ENCODE data around the gene ZDHHC17. TPM values are rescaled to one million over a fixed set of nuclear protein-coding genes. Genes with fewer than 3 reads are reported as not detected.
"Not testable (repeated sequence)": the region's sequence is repeated elsewhere in the genome, so short reads cannot be mapped to it uniquely, and the experiment has no call there.

Gene ZDHHC17
- total and polyA plus RNA-seq, 2 donors from 2014 or later: 7.7 to 39.5 TPM

DNA sequence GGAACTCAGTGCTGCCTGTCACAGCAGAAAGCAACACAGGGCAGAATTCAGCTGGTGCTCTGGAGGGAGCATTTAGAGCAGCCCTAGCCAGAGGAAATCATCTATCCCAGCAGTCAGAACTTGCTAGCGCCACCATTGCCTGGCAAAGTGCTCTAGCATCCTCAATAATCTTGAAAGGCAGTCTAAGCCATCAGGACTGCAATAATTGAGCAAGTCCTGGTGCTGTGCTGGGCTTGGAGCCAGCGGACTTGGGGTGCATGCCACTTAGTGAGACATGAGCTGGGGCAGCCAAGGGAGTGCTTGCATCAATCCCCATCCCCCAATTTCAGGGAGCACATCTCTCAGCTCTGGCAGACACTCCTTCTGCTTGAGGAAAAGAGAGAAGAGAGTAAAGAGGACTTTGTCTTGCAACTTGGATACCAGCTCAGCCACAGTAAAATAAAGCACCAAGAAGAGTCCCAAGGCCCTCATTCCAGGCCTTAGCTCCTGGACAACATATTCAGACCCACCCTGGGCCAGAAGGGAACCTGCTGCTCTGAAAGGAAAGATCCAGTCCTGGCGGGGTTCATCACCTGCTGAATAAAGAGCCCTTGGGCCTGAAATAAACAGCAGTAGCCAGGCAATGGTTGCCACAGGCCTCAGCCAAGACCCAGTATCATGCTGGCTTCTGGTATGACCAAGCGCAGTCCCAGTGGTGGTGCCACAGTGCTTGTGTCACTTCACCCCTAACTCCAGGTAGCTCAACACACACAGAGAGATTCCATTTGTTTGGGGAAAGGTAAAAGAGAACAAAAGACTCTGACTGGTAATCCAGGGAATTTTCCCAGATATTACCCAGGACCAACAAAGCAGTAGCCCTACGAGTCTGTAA is 44.5 kb upstream of the ZDHHC17 start:
- Histone ChIP-seq H3K27ac (ENCODE audit: low read depth in 2 of 2, low read length in 2 of 2) (no peak overlapping the region), H3K4me1 (ENCODE audit: control insufficient read depth in 2 of 3, insufficient read depth in 2 of 3, low read depth in 1 of 3, low read length in 3 of 3) (no peaks in the 10 kb centered on the region), H3K4me3 (ENCODE audit: low read length in 3 of 3) (no peak overlapping the region), H3K9ac (ENCODE audit: low read length in 3 of 3) (no peak overlapping the region), H3K36me3 (ENCODE audit: control insufficient read depth in 2 of 3, insufficient read depth in 3 of 3, low read length in 3 of 3) (no peaks in the 10 kb centered on the region), H3K9me3 (ENCODE audit: control insufficient read depth in 2 of 3, insufficient read depth in 1 of 3, low read length in 3 of 3) (no peaks in the 10 kb centered on the region), H3K27me3 (ENCODE audit: control insufficient read depth, insufficient read depth, low read length) (no peaks in the 10 kb centered on the region)
- intact Hi-C loops (cut with DNase I): no loop called here
- no peak for FAIRE-seq
- TF ChIP-seq CTCF (IDR thresholded peaks at IDR 0.05; ENCODE audit: borderline replicate concordance, extremely low read depth, insufficient read depth): no peak
- no peak for DNase-seq

- Histone ChIP-seq H3K9me3 (ENCODE audit: control insufficient read depth in 2 of 3, insufficient read depth in 1 of 3, low read length in 3 of 3) (no peaks in the 10 kb centered on the region), H3K36me3 (ENCODE audit: control insufficient read depth in 2 of 3, insufficient read depth in 3 of 3, low read length in 3 of 3) (no peaks in the 10 kb centered on the region), H3K4me1 (ENCODE audit: control insufficient read depth in 2 of 3, insufficient read depth in 2 of 3, low read depth in 1 of 3, low read length in 3 of 3) (no peaks in the 10 kb centered on the region), H3K27ac (ENCODE audit: low read depth in 2 of 2, low read length in 2 of 2) (no peak overlapping the region), H3K9ac (ENCODE audit: low read length in 3 of 3) (no peak overlapping the region), H3K27me3 (ENCODE audit: control insufficient read depth, insufficient read depth, low read length) (no peaks in the 10 kb centered on the region), H3K4me3 (ENCODE audit: low read length in 3 of 3) (no peak overlapping the region)
- FAIRE-seq (no peak), DNase-seq (no peak)
- TF ChIP-seq CTCF (IDR thresholded peaks at IDR 0.05; ENCODE audit: borderline replicate concordance, extremely low read depth, insufficient read depth): no peak
- intact Hi-C loops (cut with DNase I): no loop called here
Observed at GRCh38 chr12:76720068-76720467, 43.8 kb upstream of the ZDHHC17 start.

DNA sequence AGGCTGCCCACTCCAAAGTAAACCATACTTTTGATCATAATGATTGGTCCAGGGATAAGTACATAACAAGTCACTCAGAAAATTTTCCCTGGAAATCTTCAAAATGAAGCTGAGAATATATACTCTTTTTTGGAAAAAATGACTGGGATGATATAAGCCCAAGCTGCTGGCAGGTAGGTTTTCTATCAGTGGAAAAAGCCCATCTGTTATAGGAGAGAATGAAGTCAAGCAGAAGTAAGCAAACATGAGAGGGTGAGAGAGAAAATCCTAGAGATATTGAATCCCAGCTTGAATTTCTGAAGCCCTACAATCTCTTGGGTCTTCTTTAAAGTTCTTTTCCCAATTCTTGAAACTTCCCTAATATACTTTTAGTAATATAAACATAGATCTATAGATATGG is 37.3 kb upstream of the ZDHHC17 start:
- no peaks in the 10 kb centered on the region for H3K9me3 ChIP-seq (ENCODE audit: control insufficient read depth in 2 of 3, insufficient read depth in 1 of 3, low read length in 3 of 3)
- DNase-seq: no peak
- H3K27ac ChIP-seq (ENCODE audit: low read depth in 2 of 2, low read length in 2 of 2): no peak overlapping the region
- no peak overlapping the region for H3K9ac ChIP-seq (ENCODE audit: low read length in 3 of 3)
- H3K4me1 ChIP-seq (ENCODE audit: control insufficient read depth in 2 of 3, insufficient read depth in 2 of 3, low read depth in 1 of 3, low read length in 3 of 3): no peaks in the 10 kb centered on the region
- no peaks in the 10 kb centered on the region for H3K27me3 ChIP-seq (ENCODE audit: control insufficient read depth, insufficient read depth, low read length)
- H3K4me3 ChIP-seq (ENCODE audit: low read length in 3 of 3): no peak overlapping the region
- TF ChIP-seq CTCF (IDR thresholded peaks at IDR 0.05; ENCODE audit: borderline replicate concordance, extremely low read depth, insufficient read depth): no peak
- no peaks in the 10 kb centered on the region for H3K36me3 ChIP-seq (ENCODE audit: control insufficient read depth in 2 of 3, insufficient read depth in 3 of 3, low read length in 3 of 3)
- no peak for FAIRE-seq
- intact Hi-C loops (cut with DNase I): no loop called here

DNA sequence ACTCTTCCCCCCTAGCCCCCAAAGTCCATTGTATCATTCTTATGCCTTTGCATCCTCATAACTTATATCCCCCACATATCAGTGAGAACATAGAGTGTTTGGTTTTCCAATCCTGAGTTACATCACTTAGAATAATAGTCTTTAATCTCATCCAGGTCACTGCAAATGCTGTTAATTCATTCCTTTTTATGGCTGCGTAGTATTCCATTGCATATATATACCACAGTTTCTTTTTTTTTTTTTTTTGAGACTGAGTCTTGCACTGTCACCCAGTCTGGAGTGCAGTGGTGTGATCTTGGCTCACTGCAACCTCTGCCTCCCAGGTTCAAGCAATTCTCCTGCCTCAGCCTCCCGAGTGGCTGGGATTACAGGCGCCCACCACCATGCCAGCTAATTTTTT is 31.7 kb upstream of the ZDHHC17 start:
- H3K27me3 ChIP-seq (ENCODE audit: control insufficient read depth, insufficient read depth, low read length); H3K9me3 ChIP-seq (ENCODE audit: control insufficient read depth in 2 of 3, insufficient read depth in 1 of 3, low read length in 3 of 3); H3K4me1 ChIP-seq (ENCODE audit: control insufficient read depth in 2 of 3, insufficient read depth in 2 of 3, low read depth in 1 of 3, low read length in 3 of 3); H3K4me3 ChIP-seq (ENCODE audit: low read length in 3 of 3); H3K27ac ChIP-seq (ENCODE audit: low read depth in 2 of 2, low read length in 2 of 2); DNase-seq; H3K36me3 ChIP-seq (ENCODE audit: control insufficient read depth in 2 of 3, insufficient read depth in 3 of 3, low read length in 3 of 3); H3K9ac ChIP-seq (ENCODE audit: low read length in 3 of 3); FAIRE-seq; intact Hi-C loops (cut with DNase I): not testable (repeated sequence)

GRCh38 chr12:76737689-76738088 is 26.2 kb upstream of the ZDHHC17 start:
- FAIRE-seq; DNase-seq; H3K36me3 ChIP-seq (ENCODE audit: control insufficient read depth in 2 of 3, insufficient read depth in 3 of 3, low read length in 3 of 3); intact Hi-C loops (cut with DNase I); H3K9ac ChIP-seq (ENCODE audit: low read length in 3 of 3); H3K9me3 ChIP-seq (ENCODE audit: control insufficient read depth in 2 of 3, insufficient read depth in 1 of 3, low read length in 3 of 3); H3K27me3 ChIP-seq (ENCODE audit: control insufficient read depth, insufficient read depth, low read length); H3K4me3 ChIP-seq (ENCODE audit: low read length in 3 of 3); H3K4me1 ChIP-seq (ENCODE audit: control insufficient read depth in 2 of 3, insufficient read depth in 2 of 3, low read depth in 1 of 3, low read length in 3 of 3); H3K27ac ChIP-seq (ENCODE audit: low read depth in 2 of 2, low read length in 2 of 2): not testable (repeated sequence)
